Fibroblast of peridontal ligament (primary cell): Measurements from ENCODE around the gene GINS2.
A peak's percentile ranks its signal among the peaks of the same experiment; 100 is the strongest.

Experiments
- DNase-seq: peaks from one replicate; pipeline ENCODE4 v3.0.0-alpha.2; 2010; ENCODE audit errors: extremely low read depth

GINS2 gene

GRCh38 chr16:85654251-85655095 is 34.3 kb downstream of the GINS2 start:
- DNase-seq = no peak

GRCh38 chr16:85653290-85653891 is 35.4 kb downstream of the GINS2 start:
- DNase-seq = no peak

- DNase-seq = peak; percentile 33
Observed at GRCh38 chr16:85652431-85653221, 36.1 kb downstream of the GINS2 start.

GRCh38 chr16:85651629-85652430 is 36.9 kb downstream of the GINS2 start:
- DNase-seq = no peak

- no peak for DNase-seq
Observed at GRCh38 chr16:85650844-85651628, 37.7 kb downstream of the GINS2 start.

GRCh38 chr16:85650135-85650843 is 38.5 kb downstream of the GINS2 start:
- no peak for DNase-seq

GRCh38 chr16:85649411-85650134 is 39.2 kb downstream of the GINS2 start:
- DNase-seq = no peak

- DNase-seq = no peak
Observed at GRCh38 chr16:85648805-85649204, 39.9 kb downstream of the GINS2 start.

GRCh38 chr16:85648070-85648714 is 40.6 kb downstream of the GINS2 start:
- DNase-seq = no peak

GRCh38 chr16:85646976-85647375 is 41.8 kb downstream of the GINS2 start:
- no peak for DNase-seq

GRCh38 chr16:85646358-85646907 is 42.3 kb downstream of the GINS2 start:
- DNase-seq = no peak

GRCh38 chr16:85645021-85645589 is 43.6 kb downstream of the GINS2 start:
- DNase-seq = no peak

- DNase-seq = no peak
Observed at GRCh38 chr16:85644093-85644712, 44.6 kb downstream of the GINS2 start.

- no peak for DNase-seq
Observed at GRCh38 chr16:85643631-85644030, 45.1 kb downstream of the GINS2 start.

- no peak for DNase-seq
Observed at GRCh38 chr16:85642762-85643358, 45.9 kb downstream of the GINS2 start.

- DNase-seq = peak; percentile 6
Observed at GRCh38 chr16:85641776-85642176, 47.0 kb downstream of the GINS2 start.

GRCh38 chr16:85641305-85641704 is 47.4 kb downstream of the GINS2 start:
- DNase-seq = no peak

GRCh38 chr16:85640585-85640984 is 48.2 kb downstream of the GINS2 start:
- DNase-seq = no peak
